ENCODE measurements around the gene SNAP47. TPM values are rescaled to one million over a fixed set of nuclear protein-coding genes. Genes with fewer than 3 reads are reported as not detected.

The SNAP47 gene
- polyA plus RNA-seq, 1 donor: 25.2 TPM

- Histone ChIP-seq H3K36me3 (ENCODE audit: control insufficient read depth, insufficient read depth, low read length) (peaks cover 12% of the 10 kb centered on the region), H3K4me1 (ENCODE audit: control insufficient read depth, insufficient read depth, low read length) (no peaks in the 10 kb centered on the region), H3K27me3 (ENCODE audit: control insufficient read depth, insufficient read depth, low read length) (no peaks in the 10 kb centered on the region), H3K27ac (ENCODE audit: low read length) (no peak overlapping the region), H3K4me3 (ENCODE audit: low read length) (no peak overlapping the region), H3K9me3 (ENCODE audit: control insufficient read depth, low read depth, low read length) (no peaks in the 10 kb centered on the region)
- WGBS (ENCODE audit: insufficient coverage, low lambda C conversion rate): no CpG with 5 or more reads among the region's 3 CpGs
- DNase-seq: no peak
These were observed 5.2 kb downstream of the SNAP47 start for GRCh38 chr1:227740401-227740960.

GRCh38 chr1:227741166-227741870, 6.1 kb downstream of the SNAP47 start:
- Histone ChIP-seq H3K4me3 (ENCODE audit: low read length) (no peak overlapping the region), H3K27me3 (ENCODE audit: control insufficient read depth, insufficient read depth, low read length) (no peaks in the 10 kb centered on the region), H3K4me1 (ENCODE audit: control insufficient read depth, insufficient read depth, low read length) (no peaks in the 10 kb centered on the region), H3K27ac (ENCODE audit: low read length) (no peak overlapping the region), H3K9me3 (ENCODE audit: control insufficient read depth, low read depth, low read length) (no peaks in the 10 kb centered on the region), H3K36me3 (ENCODE audit: control insufficient read depth, insufficient read depth, low read length) (peaks cover 12% of the 10 kb centered on the region)
- no peak for DNase-seq
- no CpG with 5 or more reads among the region's 17 CpGs for WGBS (ENCODE audit: insufficient coverage, low lambda C conversion rate)

GRCh38 chr1:227742738-227743715, 7.8 kb downstream of the SNAP47 start:
- no peak overlapping the region for H3K4me3 ChIP-seq (ENCODE audit: low read length)
- no CpG with 5 or more reads among the region's 18 CpGs for WGBS (ENCODE audit: insufficient coverage, low lambda C conversion rate)

GRCh38 chr1:227744668-227745067, 9.4 kb downstream of the SNAP47 start:
- H3K9me3 ChIP-seq (ENCODE audit: control insufficient read depth, low read depth, low read length): no peaks in the 10 kb centered on the region
- H3K27me3 ChIP-seq (ENCODE audit: control insufficient read depth, insufficient read depth, low read length): no peaks in the 10 kb centered on the region
- H3K27ac ChIP-seq (ENCODE audit: low read length): no peak overlapping the region
- no peaks in the 10 kb centered on the region for H3K4me1 ChIP-seq (ENCODE audit: control insufficient read depth, insufficient read depth, low read length)
- no peak for DNase-seq
- no peak overlapping the region for H3K4me3 ChIP-seq (ENCODE audit: low read length)
- WGBS (ENCODE audit: insufficient coverage, low lambda C conversion rate): no CpG with 5 or more reads among the region's 8 CpGs
- peaks cover 29% of the 10 kb centered on the region for H3K36me3 ChIP-seq (ENCODE audit: control insufficient read depth, insufficient read depth, low read length)

More at GRCh38 chr1:227742738-227743715, 7.8 kb downstream of the SNAP47 start:
- H3K27ac ChIP-seq (ENCODE audit: low read length): no peak overlapping the region
- H3K9me3 ChIP-seq (ENCODE audit: control insufficient read depth, low read depth, low read length): no peaks in the 10 kb centered on the region
- DNase-seq: no peak
- H3K4me1 ChIP-seq (ENCODE audit: control insufficient read depth, insufficient read depth, low read length): no peaks in the 10 kb centered on the region
- no peaks in the 10 kb centered on the region for H3K27me3 ChIP-seq (ENCODE audit: control insufficient read depth, insufficient read depth, low read length)
- peaks cover 22% of the 10 kb centered on the region for H3K36me3 ChIP-seq (ENCODE audit: control insufficient read depth, insufficient read depth, low read length)

GRCh38 chr1:227745568-227746265, 10.5 kb downstream of the SNAP47 start:
- DNase-seq: no peak
- peaks cover 36% of the 10 kb centered on the region for H3K36me3 ChIP-seq (ENCODE audit: control insufficient read depth, insufficient read depth, low read length)
- H3K27me3 ChIP-seq (ENCODE audit: control insufficient read depth, insufficient read depth, low read length): no peaks in the 10 kb centered on the region
- no peaks in the 10 kb centered on the region for H3K9me3 ChIP-seq (ENCODE audit: control insufficient read depth, low read depth, low read length)
- WGBS (ENCODE audit: insufficient coverage, low lambda C conversion rate): no CpG with 5 or more reads among the region's 12 CpGs
- H3K27ac ChIP-seq (ENCODE audit: low read length): no peak overlapping the region
- no peak overlapping the region for H3K4me3 ChIP-seq (ENCODE audit: low read length)
- H3K4me1 ChIP-seq (ENCODE audit: control insufficient read depth, insufficient read depth, low read length): no peaks in the 10 kb centered on the region

GRCh38 chr1:227746676-227747075, 11.4 kb downstream of the SNAP47 start:
- Histone ChIP-seq H3K9me3 (ENCODE audit: control insufficient read depth, low read depth, low read length) (no peaks in the 10 kb centered on the region), H3K27ac (ENCODE audit: low read length) (no peak overlapping the region), H3K36me3 (ENCODE audit: control insufficient read depth, insufficient read depth, low read length) (peaks cover 43% of the 10 kb centered on the region), H3K4me1 (ENCODE audit: control insufficient read depth, insufficient read depth, low read length) (no peaks in the 10 kb centered on the region), H3K27me3 (ENCODE audit: control insufficient read depth, insufficient read depth, low read length) (no peaks in the 10 kb centered on the region), H3K4me3 (ENCODE audit: low read length) (no peak overlapping the region)
- no peak for DNase-seq
- no CpG with 5 or more reads among the region's 6 CpGs for whole genome bisulfite sequencing (ENCODE audit: insufficient coverage, low lambda C conversion rate)

- Histone ChIP-seq H3K4me1 (ENCODE audit: control insufficient read depth, insufficient read depth, low read length) (no peaks in the 10 kb centered on the region), H3K4me3 (ENCODE audit: low read length) (no peak overlapping the region), H3K27me3 (ENCODE audit: control insufficient read depth, insufficient read depth, low read length) (no peaks in the 10 kb centered on the region), H3K9me3 (ENCODE audit: control insufficient read depth, low read depth, low read length) (no peaks in the 10 kb centered on the region), H3K36me3 (ENCODE audit: control insufficient read depth, insufficient read depth, low read length) (peaks cover 44% of the 10 kb centered on the region), H3K27ac (ENCODE audit: low read length) (no peak overlapping the region)
- DNase-seq: no peak
- WGBS (ENCODE audit: insufficient coverage, low lambda C conversion rate): no CpG with 5 or more reads among the region's 8 CpGs
These were observed 12.1 kb downstream of the SNAP47 start for GRCh38 chr1:227747382-227747781.

- H3K9me3 ChIP-seq (ENCODE audit: control insufficient read depth, low read depth, low read length): no peaks in the 10 kb centered on the region
- no peaks in the 10 kb centered on the region for H3K4me1 ChIP-seq (ENCODE audit: control insufficient read depth, insufficient read depth, low read length)
- H3K4me3 ChIP-seq (ENCODE audit: low read length): no peak overlapping the region
- peaks cover 48% of the 10 kb centered on the region for H3K36me3 ChIP-seq (ENCODE audit: control insufficient read depth, insufficient read depth, low read length)
- peak overlapping the region; percentile 52 for H3K27ac ChIP-seq (ENCODE audit: low read length)
- H3K27me3 ChIP-seq (ENCODE audit: control insufficient read depth, insufficient read depth, low read length): no peaks in the 10 kb centered on the region
- no CpG with 5 or more reads among the region's 18 CpGs for WGBS (ENCODE audit: insufficient coverage, low lambda C conversion rate)
- DNase-seq: no peak
These were observed 12.8 kb downstream of the SNAP47 start for GRCh38 chr1:227747948-227748495.

- 71% methylated on average over 2 of the region's 7 CpGs for WGBS (ENCODE audit: insufficient coverage, low lambda C conversion rate)
- peak overlapping the region; percentile 52 for H3K27ac ChIP-seq (ENCODE audit: low read length)
- H3K36me3 ChIP-seq (ENCODE audit: control insufficient read depth, insufficient read depth, low read length): peaks cover 47% of the 10 kb centered on the region
- no peaks in the 10 kb centered on the region for H3K27me3 ChIP-seq (ENCODE audit: control insufficient read depth, insufficient read depth, low read length)
- peaks cover 1% of the 10 kb centered on the region for H3K4me1 ChIP-seq (ENCODE audit: control insufficient read depth, insufficient read depth, low read length)
- DNase-seq: no peak
- no peak overlapping the region for H3K4me3 ChIP-seq (ENCODE audit: low read length)
- H3K9me3 ChIP-seq (ENCODE audit: control insufficient read depth, low read depth, low read length): no peaks in the 10 kb centered on the region
These were observed 13.4 kb downstream of the SNAP47 start for GRCh38 chr1:227748496-227749182.
